Stimulated activated CD8-positive, alpha-beta memory T cell treated with anti-CD3 and anti-CD28 coated beads, Interleukin-4, amount 100 ng/mL, for 1 hour (primary cell): Measurements from ENCODE around the gene SLC10A7.
A peak's percentile ranks its signal among the peaks of the same experiment; 100 is the strongest.

Experiments used
- DNase-seq, 2 donors: peaks; one replicate each; pipeline ENCODE4 v3.0.0-alpha.2; 2020; ENCODE audit warnings: low read depth in 2 of 2, low spot score in 1 of 2

The SLC10A7 gene, protein sequence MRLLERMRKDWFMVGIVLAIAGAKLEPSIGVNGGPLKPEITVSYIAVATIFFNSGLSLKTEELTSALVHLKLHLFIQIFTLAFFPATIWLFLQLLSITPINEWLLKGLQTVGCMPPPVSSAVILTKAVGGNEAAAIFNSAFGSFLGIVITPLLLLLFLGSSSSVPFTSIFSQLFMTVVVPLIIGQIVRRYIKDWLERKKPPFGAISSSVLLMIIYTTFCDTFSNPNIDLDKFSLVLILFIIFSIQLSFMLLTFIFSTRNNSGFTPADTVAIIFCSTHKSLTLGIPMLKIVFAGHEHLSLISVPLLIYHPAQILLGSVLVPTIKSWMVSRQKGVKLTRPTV

DNA sequence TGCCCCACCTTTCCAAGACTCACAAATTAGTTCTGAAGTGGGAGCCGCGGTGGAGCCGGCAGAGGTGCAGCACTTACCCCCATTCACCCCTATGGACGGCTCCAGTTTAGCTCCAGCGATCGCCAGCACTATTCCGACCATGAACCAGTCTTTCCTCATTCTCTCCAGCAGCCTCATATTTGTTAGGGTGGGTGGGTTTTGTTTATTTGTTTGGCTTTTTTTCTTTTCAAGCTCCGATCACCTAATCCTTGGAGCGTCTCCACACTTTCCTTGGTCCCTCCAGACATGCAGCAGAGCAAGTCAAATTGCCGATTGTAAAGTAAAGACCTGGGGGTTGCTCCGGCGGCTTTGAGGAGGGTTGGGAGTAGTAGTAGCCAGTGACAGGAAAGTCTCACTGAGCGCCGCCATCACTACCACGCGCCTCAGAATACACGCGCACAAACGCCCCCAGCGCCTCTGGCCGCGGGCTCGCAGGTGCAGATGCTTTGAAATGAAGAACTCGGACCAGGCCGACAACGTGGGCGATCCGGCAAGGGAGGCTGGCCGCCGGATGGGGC lies at the start of gene SLC10A7:
TSS of gene SLC10A7 (minus strand) at position 400 of the 557 bp plus-strand sequence. CDS start at position 177, 223 bp downstream.
- DNase-seq = peak in 1 of 2 donors; percentile 40

DNA sequence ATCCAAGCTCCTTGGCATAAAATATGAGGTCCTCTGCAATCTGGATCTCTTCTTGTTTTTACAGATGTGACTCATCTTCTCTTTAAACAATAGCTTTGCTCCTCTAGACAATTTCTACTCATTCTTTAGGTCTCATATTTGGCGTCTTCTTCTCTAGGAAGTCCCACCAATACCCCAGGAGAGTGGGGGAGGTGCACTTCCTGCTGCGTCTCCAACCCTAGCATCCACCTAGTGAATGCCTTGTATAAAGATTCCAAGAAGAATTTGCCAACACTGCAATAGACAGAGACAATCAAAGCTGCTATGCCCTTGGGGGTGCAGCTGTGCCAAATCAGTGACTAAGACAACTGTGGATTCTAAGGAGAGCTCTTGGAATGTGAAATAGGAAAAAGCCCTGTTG lies 45.7 kb upstream of the SLC10A7 start:
- DNase-seq = no peak

DNA sequence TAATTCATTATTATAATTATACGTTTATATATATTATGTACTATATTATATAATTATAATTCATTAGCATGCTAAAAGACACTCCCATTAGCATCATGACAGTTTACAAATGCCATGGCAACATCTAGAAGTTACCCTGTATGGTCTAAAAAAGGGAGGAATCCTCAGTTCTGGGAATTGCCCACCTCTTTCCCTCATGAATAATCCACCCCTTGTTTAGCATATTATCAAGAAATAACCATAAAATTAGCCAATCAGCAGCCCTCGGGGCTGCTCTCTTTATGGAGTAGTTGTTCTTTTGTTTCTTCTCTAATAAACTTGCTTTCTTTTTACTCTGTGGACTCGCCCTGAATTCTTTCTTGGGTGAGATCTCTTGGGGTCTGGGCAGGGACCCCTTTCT lies 42.8 kb upstream of the SLC10A7 start:
- DNase-seq = no peak

DNA sequence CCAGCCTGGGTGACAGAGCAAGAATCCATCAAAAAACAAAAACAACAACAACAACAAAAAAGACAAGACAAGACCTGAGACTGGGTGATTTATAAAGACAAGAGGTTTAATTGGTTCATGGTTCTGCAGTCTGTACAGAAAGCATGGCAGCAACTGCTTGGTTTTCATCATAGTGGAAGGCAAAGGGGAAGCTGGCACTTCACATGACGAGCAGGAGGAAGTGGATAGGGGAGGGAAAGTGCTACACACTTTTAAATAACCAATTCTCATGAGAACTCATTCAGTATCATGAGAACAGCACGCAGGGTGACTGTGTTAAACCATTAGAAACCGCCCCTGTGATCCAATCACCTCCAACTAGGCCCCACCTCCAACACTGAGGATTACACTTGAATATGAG lies 28.4 kb upstream of the SLC10A7 start:
- no peak for DNase-seq

DNA sequence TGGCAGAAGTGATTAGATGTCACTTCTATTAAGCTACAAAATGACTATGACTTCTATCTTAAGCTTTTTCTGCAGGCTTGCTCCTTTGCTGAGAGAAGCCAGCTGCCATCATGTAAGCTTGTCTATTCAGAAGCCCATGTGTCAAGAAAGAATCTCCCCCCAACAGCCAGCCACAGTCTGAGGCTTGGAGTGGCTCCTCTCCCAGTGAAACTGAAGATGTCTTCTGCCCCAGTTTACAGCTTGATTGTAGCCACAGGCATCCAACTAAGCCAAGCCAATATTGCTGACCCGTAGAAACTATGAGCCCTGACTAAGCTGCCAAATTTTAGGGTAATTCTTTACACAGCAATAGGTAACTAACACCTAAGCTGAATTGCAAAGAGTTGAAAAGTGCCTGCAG lies 26.7 kb upstream of the SLC10A7 start:
- DNase-seq = no peak

DNA sequence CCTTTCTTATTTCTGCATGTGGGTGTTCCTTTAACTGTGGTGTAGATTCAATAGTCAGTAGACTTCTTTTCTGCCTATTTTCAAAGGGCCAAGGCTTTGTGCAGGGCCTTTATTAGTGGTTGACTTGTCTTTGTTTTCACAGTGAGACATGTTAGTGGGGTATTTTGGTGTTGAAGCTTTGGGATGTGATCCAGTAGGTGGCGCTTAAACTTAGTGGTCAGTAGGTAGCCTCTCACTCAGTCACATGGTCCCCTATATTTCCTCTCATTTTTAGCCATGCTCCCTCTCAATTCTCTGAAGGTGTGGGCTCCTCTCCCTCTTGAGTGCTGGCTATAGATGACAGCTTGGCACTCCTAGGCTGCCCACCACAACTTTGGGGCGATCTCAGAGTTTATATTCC lies 23.4 kb upstream of the SLC10A7 start:
- DNase-seq = no peak

DNA sequence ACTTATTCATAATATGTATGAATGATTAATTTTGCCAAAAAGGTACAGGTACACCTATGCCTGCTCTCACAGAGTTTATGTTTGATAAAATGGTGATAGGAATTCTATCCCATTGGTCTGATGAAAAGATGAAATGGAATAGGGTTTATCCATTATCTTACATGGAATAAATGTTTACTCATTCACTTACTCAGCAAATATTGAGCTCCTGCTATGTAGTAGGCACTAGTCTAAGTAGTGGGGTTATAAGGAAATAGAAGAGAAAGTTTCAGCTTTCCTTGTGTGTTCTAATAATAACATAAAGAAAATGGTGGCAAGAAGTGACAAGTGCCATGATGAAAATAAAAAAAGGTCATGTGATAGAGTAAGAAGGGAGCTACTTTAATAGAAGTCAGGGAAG lies 12.4 kb upstream of the SLC10A7 start:
- DNase-seq = no peak

DNA sequence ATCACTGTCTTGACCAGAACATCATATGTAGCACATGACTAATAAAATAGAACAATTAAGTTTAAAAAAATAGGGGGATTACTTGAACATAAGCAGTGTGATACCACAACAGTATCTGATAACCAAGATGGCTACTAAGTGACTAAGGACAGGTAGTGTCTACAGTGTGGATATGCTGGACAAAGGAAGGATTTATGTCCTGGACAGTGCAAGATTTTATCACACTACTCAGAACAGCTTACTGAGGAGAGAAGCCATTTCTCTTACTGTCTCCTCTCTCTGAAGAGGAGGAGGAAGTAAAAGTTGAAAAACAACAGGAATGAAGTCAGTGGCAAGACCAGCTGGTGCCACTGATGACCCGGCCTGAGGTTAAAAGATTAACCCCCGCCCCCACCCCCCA lies 4.0 kb upstream of the SLC10A7 start:
- no peak for DNase-seq

DNA sequence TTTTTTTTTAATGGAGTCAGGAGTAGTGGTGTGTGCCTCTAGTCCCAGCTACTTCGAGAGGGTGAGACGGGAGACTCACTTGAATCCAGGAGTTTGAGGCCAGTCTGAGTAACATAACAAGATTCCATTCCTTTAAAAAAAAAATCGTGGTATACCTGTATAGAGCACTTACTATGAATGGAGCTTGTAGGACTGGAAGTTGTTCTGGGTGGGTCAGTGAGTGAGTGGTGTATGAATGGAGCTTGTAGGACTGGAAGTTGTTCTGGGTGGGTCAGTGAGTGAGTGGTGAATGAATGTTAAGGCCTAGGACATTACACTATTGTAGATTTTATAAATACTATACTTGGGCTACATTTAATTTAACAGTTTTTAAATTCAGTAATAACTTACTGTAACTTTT lies 2.9 kb upstream of the SLC10A7 start:
- no peak for DNase-seq

DNA sequence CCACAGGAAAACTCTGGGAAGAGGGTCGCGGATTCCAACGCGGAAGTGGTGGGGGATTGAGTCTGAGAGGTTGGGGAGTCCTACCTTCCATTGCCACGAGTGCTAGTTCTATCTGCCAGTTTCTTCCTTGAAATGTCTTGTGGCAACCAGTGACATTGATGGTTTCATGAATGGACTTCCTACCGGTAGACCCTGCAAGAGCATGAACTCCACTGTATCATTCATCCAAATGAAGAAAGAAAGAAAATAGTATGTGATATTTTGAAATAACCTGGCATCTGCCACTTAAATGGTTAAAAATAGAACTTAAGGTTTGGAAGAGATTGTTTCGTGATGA lies 1.1 kb upstream of the SLC10A7 start:
- DNase-seq = no peak

DNA sequence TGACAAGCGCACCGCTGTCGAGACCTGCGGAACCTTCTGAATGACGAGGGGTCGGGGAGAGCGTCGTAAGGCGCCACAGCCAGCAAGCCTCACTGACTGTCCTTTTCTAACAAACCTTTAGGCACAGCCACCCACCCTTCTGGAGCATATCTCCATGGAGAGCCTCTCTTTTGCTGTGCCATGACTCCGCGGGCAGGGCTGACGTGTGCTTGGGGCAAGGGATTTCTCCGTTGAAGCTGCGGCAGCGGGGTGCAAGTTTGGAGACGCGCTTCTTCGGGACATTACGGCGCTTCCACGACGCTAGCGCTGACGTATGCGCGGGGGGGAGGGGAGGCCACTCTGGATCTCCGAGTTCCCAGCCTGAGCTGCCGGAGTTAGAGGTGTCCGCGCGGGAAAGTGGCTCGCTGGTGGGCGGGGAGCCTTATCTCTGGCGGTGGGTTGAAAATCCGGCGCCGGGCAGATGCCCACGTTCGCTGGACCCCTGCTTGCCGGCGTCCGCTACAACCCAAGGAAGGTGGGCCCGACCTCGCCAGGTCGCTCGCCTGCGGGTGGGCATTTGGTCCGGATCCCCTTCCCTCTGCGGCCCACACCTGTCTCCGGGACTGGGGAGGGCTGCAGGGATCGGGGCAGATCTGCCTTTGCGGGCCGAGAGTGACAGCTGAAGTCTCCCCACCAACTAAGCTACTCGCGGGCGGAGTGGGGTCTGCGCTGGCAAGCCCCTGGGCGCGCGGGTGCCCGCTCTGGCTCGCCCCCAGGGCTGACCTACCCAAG lies 543 bp upstream of the SLC10A7 start:
- DNase-seq = peak; percentile 70 to 74

DNA sequence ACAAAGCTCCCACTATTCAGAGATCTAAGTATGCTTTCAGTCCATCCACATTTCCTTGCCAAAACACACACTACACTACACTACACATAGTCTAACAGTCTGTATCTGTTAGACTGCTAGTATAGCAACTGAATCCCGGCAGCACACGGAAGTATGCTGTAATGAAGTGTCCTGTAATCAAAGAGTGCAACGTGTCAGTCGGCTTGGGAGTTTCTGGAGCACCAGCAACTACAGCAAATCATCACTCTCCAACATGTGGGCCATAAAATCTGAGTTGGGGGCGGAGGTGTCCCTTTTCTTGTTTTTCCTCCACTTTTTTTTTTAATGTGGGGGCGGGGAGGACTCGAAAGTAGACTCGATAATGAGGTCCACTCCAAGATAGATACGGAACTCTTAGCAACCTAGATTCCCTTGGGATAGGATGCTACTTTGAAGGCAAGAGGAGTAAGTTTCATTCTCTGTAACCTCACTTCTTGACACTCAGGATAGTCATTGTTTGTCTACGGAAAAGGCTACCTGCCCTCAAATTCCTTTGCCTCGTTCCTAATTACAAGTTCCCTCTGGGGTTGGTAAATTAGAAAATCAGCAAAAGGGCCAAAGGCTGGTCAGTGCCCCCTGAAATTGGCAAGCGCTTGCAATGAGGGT lies 722 bp downstream of the SLC10A7 start:
- no peak for DNase-seq

DNA sequence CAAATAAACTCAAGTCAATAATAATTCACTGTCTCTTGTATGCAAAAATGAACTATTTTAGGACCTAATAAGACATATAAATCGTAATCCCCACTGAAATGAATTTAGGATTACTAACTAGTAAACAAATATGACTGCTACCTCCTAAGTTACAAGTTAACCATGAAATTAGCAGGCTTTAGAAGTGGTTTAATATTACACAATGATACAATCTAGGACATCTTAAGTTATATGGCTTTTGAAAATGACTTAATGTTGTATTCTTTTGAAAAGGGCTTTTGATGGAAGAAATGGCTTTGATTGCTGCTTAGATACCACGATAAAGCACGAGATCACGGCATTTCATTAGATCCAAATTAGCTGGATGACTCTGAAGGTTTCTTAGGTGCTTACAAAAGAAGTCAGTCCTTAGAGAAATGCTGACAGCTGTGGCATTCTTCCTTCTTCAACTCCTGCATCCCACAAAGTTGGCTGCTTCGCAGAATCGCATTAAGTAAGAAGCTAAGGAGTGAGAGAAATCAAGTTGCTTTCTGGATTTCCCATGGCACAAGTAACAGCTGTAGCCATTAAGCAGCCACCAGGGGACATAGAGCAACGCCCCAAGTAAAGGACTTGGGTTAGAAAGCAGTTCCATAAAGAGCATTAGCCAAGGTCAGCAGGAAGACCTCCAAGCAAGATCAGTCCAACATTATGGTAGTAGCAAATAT lies 6.9 kb downstream of the SLC10A7 start:
- no peak for DNase-seq

DNA sequence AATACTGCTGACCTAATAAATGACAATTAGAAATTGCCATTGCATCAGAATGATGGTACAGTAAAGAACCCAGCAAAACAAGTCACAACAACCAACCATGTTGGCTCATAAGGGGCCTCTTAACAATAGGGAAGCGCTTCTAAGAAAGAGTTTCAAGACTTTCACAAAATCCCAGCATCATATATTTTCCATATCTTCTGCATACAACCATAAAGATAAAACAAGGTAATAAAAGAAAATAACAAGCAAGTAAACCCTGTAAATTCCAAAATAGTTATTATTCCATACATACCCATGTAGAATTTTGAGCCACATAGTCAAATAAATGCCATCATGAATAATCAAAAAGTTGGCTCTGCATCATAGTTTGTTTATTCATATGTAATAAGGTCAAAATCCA lies 8.2 kb downstream of the SLC10A7 start:
- DNase-seq = no peak

DNA sequence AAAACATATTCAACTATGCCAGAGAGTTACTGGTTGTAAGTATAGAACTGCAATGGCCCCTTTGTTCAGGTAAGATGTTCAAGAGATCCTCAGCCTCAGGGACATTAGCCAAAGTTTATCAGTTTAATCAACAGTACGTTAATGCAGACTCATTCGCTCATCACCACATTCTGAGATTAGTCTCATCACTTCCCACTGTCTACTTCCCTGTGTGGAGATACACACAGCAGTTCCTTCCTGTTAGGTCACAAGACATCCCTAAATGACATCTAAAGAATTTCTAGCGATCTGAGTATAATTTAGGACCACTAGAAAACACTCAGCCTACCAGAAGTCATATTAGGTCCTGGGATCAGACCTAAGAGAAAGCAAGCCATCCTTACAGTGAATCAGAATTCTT lies 10.4 kb downstream of the SLC10A7 start:
- DNase-seq = no peak

DNA sequence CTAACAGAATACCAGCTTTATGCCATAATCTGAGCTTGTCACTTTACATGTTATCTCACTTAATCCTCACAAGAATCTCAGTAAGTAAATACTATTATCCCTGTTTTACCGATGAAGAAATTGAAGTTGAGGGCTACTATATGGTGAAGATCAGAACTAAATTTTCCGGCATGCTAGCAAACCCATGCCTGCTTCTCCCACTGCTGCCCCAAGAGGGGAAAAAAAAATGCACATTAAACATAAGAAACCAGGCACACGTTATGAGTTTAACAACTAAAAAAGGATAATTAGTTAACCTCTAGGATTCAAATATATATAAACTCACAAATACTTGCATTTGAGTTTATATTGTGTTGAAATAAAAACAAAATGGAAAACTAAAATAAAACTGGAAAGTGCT lies 10.8 kb downstream of the SLC10A7 start:
- no peak for DNase-seq

DNA sequence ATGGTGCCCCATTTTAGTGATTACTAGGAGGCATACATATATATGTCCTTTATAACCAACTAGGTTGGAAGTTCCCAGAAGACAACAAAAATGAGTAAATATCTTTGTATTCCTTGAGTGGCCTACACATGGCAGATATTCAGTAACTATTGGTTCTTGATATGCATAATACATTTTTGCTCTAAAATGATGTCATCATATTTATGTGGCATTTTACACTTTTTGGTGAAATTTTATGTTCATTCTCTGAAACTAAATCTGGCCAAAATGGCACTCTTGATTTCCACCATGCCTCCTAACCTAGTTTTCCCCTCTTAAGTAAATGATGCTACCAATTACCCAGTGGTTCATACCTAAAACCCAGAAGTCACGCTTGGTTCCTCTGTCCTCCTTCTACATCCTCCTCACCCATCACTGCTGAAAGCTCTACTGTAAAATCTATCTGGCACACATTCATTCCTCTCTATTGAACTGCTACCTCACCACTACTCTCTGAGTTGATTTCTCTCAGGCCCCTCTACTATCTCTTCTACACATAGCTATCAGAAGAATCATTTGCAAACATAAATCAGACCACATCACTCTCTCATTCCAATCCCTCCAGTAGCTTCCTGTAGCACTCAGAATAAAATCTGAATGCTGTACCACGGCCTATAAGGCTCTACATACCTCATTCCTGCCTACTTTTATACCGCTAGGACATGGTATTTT lies 13.4 kb downstream of the SLC10A7 start:
- no peak for DNase-seq

DNA sequence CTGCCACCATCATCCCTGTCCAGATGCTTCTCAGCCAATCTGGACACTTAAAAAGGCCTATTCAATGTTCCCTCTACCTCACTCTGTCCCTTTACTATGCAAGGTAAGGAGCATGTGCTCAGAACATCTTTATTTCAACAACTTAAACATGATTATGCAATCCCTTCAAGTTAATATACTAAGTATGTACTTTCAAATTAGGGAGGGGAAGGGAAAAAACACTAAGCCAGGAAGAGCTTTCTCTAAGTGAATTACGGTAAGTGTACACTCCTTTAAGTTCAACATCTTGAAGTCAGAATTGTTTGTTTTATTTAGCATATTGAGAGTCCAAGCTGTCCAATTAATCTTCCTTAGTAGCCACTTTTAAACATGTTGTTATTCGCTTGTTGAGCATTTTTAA lies 14.1 kb downstream of the SLC10A7 start:
- DNase-seq = no peak

DNA sequence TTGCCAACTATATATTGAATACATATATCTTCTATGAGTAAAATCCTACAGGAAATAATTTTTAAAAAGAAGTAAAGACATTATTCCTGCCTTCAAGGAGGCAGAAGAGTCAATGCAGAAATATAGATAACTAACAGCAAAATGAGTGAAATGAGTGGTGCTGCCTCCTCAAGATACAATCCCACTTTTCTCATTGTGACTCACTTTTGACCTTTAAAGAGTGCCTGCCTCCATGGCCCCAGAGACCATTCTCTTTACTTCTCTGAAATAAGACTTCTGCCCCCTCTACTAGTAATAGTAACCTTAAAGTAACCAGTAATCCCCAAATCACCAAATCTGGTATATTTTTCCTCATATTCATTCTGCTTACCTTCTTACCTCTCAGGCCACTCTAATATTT lies 15.5 kb downstream of the SLC10A7 start:
- no peak for DNase-seq

DNA sequence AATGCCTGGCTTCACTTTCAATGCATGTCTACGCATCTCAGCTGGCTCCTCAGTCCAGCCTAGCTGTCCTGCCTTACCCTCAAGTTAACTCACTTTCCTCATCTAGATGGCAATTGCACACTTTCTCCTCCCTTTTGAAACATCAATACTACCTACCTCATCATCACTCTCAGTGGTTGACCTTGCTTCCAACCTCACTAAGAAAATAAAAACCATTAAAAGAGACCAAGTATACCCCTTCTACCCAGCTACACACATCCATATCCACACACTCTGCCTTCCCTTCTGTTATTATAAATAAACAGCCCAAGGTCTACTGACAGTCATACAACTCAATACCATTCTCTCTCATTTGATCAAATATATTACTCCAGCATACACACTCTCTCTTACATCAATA lies 21.5 kb downstream of the SLC10A7 start:
- no peak for DNase-seq

DNA sequence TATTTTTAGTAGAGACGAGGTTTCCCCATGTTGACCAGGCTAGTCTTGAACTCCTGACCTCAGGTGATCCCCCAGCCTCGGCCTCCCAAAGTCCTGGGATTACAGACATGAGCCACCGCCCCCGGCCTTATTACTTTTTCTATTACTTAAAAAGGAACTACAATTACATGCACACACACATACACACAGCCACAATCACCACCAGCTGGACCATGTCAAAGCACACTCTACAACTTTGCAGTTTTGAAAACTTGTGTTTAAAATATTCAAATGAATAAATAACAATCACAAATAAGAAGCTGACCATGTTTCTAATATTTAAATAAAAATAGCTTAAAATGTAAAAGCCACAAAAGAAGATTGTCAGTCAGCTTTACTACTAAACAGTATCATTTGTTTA lies 23.4 kb downstream of the SLC10A7 start:
- no peak for DNase-seq
